SK-MEL-5 (cell line): ENCODE results near the gene FAM184B. TPM values are rescaled to one million over a fixed set of nuclear protein-coding genes. Genes with fewer than 3 reads are reported as not detected.
A peak's percentile ranks its signal among the peaks of the same experiment; 100 is the strongest.
"Not testable (repeated sequence)": the region's sequence is repeated elsewhere in the genome, so short reads cannot be mapped to it uniquely, and the experiment has no call there.

Experiments
- DNase-seq: peaks from one replicate; pipeline ENCODE4 v3.0.0-alpha.2; 2016; ENCODE audit warnings: low read depth, low spot score
- in situ Hi-C: cut with HindIII; loops from 2 replicates; pipeline ENCODE4 v1.10.0; 2016; ENCODE audit warnings: low sequenced_read_pairs, high pct_unique_total_duplicates, low pct_unique_long_range_greater_than_20kb
- total RNA-seq: library from RNA; depleted of rRNA; stranded (reverse); fragments of >200 nt; shearing (Covaris generic); gene quantifications from 2 replicates; pipeline ENCODE4 v1.2.3, GENCODE V29; 2014

Gene FAM184B
- total RNA-seq, 1 experiment from 2014 or later = not detected

DNA sequence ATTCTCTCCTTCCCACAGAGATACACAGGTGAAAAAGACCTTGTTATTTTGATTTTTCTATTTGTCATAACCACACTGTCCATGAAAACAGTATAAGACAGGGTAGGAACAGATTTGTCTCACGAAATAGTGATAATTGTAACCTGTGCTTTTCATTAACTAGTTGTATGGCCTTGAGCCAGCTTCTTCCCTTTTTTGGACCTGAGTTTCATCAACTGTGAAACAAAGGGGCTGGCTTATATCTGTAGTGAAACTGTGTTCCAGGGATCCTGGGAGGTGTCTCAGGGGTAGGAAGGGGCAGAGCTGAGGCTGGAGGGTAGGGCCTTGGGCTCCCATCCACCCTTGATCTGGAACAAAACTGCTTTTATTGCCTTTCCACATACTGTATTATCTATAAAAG, 116.1 kb downstream of the FAM184B start:
- DNase-seq = no peak
- in situ Hi-C loops = no loop called here

DNA sequence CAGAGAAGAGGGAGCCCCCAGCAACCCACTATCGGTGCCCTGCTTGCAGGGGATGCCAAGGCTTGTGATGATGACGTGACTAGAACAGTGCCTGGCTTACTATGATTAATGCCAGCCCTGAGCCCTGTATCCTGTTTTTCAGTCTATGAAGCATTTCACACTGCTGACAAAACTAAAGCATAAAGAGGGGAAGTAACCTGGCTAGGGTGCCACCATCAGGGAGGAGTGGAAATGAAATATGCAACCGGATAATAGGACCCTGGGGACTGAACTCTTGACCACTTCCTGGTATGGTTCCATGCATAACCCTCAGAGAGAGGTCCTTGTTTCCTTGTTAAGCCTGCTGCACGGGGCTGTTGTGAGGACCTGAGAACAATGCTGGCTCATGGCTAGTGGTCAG, 116.7 kb downstream of the FAM184B start:
- in situ Hi-C loops = no loop called here
- peak; percentile 81 for DNase-seq

DNA sequence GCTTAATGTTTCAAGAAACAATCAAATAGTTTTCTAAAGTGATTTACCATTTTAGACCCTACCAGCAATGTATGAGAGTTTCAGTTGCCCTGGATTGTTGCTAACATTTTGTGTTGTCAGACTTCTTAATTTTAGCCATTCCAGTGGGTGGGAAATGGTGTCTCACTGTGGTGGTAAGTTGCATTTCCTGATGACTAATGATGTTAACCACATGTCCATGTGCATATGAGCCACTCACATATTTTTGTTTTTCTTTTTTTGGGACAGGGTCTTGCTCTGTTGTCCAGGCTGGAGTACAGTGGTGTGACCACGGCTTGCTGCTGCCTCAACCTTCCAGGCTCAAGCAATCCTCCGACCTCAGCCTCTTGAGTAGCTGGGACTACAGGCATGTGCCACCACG, 118.7 kb downstream of the FAM184B start:
- no peak for DNase-seq
- in situ Hi-C loops = no loop called here

DNA sequence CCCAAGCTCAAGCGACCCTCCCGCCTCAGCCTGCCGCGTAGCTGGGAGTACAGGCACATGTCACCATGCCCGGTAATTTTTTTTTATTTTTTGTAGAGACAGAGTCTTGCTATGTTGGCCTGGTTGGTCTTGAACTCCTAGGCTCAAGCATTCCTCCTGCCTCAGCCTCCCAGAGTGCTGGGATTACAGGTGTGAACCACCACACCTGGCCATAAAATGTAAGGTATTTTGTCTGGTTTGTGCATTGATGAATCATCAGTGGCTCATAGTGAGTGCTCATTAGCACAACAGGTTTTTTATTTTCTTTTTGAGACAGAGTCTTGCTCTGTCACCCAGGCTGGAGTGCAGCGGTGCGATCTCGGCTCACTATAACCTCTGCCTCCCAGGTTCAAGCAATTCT, 122.2 kb downstream of the FAM184B start:
- DNase-seq, in situ Hi-C loops: not testable (repeated sequence)

DNA sequence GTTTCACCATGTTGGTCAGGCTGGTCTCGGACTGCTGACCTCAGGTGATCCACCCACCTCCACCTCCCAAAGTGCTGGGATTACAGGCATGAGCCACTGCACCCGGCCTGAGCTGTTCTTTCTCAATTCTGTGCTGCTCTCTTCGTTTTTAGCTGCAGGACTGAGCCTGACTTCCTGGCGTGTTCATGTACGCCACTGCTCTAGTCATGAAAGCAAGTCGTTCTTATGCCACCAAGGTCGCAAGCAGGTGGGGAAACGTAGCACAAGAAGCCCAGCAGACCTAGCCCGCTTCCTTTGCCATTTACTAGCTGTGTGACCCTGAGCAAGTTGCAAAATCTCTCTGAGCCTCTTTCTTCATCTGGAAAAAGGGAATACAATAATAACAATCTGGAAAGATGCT, 123.6 kb downstream of the FAM184B start:
- in situ Hi-C loops = no loop called here

GRCh38 chr4:17657090-17657489, 124.3 kb downstream of the FAM184B start:
- no peak for DNase-seq
- in situ Hi-C loops = no loop called here

More for the DNA sequence above, 123.6 kb downstream of the FAM184B start:
- no peak for DNase-seq

- in situ Hi-C loops = no loop called here
- no peak for DNase-seq
Measured at GRCh38 chr4:17654701-17655100, 126.7 kb downstream of the FAM184B start.

GRCh38 chr4:17650406-17650805, 131.0 kb downstream of the FAM184B start:
- in situ Hi-C loops = no loop called here
- DNase-seq = no peak

GRCh38 chr4:17647927-17648326, 133.5 kb downstream of the FAM184B start:
- peak; percentile 30 for DNase-seq
- in situ Hi-C loops = no loop called here

DNA sequence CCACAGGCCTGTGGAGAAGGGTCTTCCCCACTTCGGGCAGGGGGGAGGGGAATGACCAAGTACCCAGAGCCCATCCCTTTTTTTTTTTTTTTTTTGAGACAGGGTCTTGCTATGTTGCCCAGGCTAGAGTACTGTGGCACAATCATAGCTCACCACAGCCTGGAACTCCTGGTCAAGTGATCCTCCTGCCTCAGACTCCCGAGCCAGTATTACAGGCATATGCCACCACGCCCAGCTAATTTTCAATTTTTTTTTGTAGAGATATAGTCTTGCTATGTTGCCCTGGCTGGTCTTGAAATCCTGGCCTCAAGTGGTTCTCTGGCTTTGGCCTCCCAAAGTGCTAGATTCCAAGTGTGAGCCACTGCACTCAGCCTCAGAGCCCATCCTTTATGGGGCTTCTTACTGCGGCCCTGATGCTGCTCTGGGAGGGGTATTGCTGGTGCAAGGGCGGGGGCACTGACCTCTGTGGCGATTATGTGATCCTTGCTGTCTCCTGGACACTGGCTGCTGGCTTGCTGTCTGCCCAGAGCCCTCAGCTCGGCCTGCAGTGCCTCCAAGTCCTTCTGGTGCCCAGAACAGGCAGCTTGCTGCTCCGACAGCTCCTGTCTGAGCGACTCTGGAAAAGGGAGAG, 134.1 kb downstream of the FAM184B start:
- no peak for DNase-seq
- in situ Hi-C loops = no loop called here

DNA sequence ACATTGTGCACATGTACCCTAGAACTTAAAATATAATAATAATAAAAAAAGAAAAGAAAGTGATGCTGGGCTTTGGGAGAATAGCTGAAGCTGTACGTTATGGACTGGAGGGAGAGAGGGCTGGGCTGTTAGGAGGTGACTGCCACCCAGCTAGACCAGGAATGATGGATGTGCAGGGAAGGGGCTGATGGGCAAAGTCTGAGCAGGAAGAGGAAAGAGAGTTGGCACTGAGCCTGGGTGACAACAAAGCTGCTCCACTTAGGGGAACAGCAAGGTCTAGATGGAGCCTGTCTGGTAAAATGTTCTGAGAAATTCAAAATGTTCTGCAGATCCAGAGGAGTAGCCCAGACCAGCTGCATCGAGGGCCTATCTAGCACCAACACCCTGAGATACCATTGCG, 134.7 kb downstream of the FAM184B start:
- in situ Hi-C loops = no loop called here
- DNase-seq = no peak

DNA sequence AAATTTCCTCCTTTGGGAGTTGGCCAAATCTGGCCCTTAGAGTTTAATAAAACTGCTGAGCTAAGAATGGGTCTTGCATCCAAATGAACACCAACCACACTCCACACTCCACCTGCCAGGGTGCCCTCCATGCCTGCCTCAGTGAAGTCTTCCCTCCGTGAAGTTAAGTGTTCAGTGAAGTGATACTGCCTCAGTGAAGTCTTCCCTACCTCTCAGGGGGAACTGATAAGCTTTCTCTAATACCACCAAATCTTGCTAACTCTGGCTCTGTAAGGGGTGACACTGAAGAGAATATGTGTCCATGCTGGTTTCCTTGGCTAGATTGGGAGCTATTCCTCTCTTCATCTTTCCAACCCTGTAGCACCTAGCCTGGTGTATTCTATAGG, 139.0 kb downstream of the FAM184B start:
- in situ Hi-C loops = no loop called here
- no peak for DNase-seq

GRCh38 chr4:17639136-17639535, 142.3 kb downstream of the FAM184B start:
- in situ Hi-C loops = no loop called here
- no peak for DNase-seq

- DNase-seq = peak; percentile 82
- in situ Hi-C loops = no loop called here
Measured at GRCh38 chr4:17636696-17637622, 144.5 kb downstream of the FAM184B start.

DNA sequence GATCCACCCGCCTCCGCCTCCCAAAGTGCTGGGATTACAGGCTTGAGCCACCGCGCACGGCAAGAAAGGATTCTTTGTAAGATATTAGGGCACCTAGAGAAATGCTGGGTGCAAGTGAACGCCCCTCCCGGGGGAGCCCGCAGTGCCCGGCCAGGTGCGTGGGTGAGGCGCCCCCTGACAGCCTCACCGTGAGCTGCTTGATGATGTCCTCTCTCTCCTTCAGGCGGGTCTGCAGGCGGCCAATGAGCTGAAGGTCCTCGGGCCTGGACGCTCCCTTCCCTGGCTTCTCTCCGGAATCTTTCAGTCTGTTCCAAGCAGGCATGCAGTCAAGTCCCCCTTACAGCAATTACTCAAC, 145.1 kb downstream of the FAM184B start:
- no peak for DNase-seq
- in situ Hi-C loops = no loop called here

DNA sequence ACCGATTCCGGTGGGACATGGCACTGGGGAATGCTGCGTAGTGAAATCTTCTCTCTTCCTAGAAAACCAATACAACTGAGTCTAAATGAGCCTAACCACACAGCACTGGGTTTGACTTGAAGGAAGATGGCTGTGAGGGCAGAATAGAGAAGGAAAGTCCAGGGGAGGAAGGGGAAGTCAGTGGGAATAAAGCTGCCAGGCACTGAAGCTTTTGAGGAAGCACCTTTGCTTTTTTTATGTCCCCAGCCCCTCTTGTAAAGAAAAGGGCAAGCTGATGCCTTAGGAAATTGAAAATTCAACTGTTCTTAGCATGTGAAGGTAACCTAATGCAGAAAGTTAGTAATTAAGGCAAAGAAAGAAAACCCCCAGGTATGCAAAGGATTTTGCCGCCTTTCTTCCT, 146.4 kb downstream of the FAM184B start:
- in situ Hi-C loops = no loop called here
- DNase-seq = no peak

DNA sequence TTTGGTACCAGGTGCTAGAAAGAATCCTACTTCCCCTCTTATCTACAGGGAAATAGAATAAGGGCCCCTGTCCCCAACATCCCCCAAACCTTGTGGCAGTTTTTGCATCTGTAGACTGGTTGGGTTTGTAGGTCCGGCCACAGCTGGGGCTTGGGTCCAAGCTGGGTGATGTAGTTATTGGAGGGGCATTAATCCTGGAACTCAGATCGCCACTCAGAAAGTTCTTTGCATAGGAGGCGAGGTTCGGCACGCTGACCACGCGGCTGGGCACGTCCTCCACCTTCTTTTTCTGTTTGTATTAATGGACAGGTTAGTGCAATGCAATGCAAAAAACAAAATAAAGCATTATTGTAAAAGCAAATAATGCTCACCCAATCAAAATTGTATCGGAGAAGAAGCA, 147.8 kb downstream of the FAM184B start:
- in situ Hi-C loops = no loop called here
- no peak for DNase-seq

DNA sequence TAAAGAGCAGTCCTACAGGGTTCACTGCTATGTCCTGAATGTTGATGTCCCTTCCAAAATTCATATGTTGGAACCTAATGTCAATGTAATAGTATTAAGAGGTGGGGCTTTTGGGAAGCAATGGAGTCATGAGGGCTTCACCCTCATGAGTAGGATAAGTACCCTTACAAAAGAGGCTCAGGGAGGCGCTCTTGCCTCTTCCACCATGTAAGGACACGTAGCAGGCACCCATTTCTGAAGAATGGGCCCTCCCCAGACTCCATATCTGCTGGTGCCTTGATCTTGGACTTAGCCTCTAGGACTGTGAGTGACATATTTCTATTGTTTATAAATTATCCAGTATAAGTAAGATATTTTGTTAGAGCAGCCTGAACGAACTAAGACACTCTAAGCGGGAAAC, 151.2 kb downstream of the FAM184B start:
- DNase-seq = peak; percentile 11
- in situ Hi-C loops = no loop called here

GRCh38 chr4:17624821-17625220, 156.6 kb downstream of the FAM184B start:
- in situ Hi-C loops = no loop called here
- peak; percentile 62 for DNase-seq
